Immature natural killer cell (primary cell): ENCODE results near the gene SLC1A3. TPM values are rescaled to one million over a fixed set of nuclear protein-coding genes. Genes with fewer than 3 reads are reported as not detected.
"Not testable (repeated sequence)": the region's sequence is repeated elsewhere in the genome, so short reads cannot be mapped to it uniquely, and the experiment has no call there.

Experiments
- DNase-seq, 3 donors: peaks; one replicate each; pipeline ENCODE4 v3.0.0; 2022; ENCODE audit warnings: mixed read lengths in 1 of 3
- H3K27ac Mint-ChIP-seq, 6 donors: one replicate each; pipeline ENCODE4 v1.8.0; 2020; ENCODE audit warnings: mixed read lengths in 6 of 6, mild to moderate bottlenecking in 5 of 6, inconsistent platforms in 4 of 6, moderate library complexity in 3 of 6
- H3K27me3 Mint-ChIP-seq, 3 donors: one replicate each; pipeline ENCODE4 v1.8.0; 2020 to 2021; ENCODE audit warnings: low read depth in 3 of 3, mild to moderate bottlenecking in 3 of 3, mixed read lengths in 3 of 3, moderate library complexity in 3 of 3, inconsistent platforms in 1 of 3
- H3K36me3 Mint-ChIP-seq, 3 donors: one replicate each; pipeline ENCODE4 v1.8.0; 2020; ENCODE audit warnings: mixed read lengths in 3 of 3, inconsistent platforms in 2 of 3, mild to moderate bottlenecking in 2 of 3
- H3K4me1 Mint-ChIP-seq, 2 donors: one replicate each; pipeline ENCODE4 v1.8.0; 2020; ENCODE audit warnings: inconsistent platforms in 2 of 2, mild to moderate bottlenecking in 2 of 2, mixed read lengths in 2 of 2, moderate library complexity in 1 of 2
- H3K4me3 Mint-ChIP-seq, 5 donors: one replicate each; pipeline ENCODE4 v1.8.0; 2020; ENCODE audit warnings: mild to moderate bottlenecking in 5 of 5, mixed read lengths in 5 of 5, inconsistent platforms in 3 of 5, moderate library complexity in 3 of 5
- H3K9me3 Mint-ChIP-seq, 6 donors: one replicate each; pipeline ENCODE4 v1.8.0; 2020; ENCODE audit warnings: mild to moderate bottlenecking in 6 of 6, mixed read lengths in 6 of 6, inconsistent platforms in 4 of 6, moderate library complexity in 3 of 6
- polyA plus RNA-seq, 3 donors: library from polyadenylated mRNA; unstranded; fragments of 300-500 nt; fragmentation: Illumina TruSeq; gene quantifications; one replicate each; pipeline ENCODE4 v1.2.3, GENCODE V29; 2021

Gene SLC1A3
- polyA plus RNA-seq: under 1 TPM in 1 of 3 donors, not detected in 2; 0.08 TPM

GRCh38 chr5:36606428-36607113 is at the start of gene SLC1A3:
Gene SLC1A3, plus strand, starts transcription at chr5:36606606. Its CDS starts 1,818 bp downstream, at chr5:36608424.
- peak within 1 kb of the TSS; percentile 18 to 61 (median 46) for H3K4me3 Mint-ChIP-seq
- DNase-seq: no peak
- peaks cover 0 to 5% (median 0%) of the 10 kb centered on the region in 6 donors for H3K9me3 Mint-ChIP-seq
- H3K27me3 Mint-ChIP-seq: peaks cover 2 to 21% (median 10%) of the 10 kb centered on the region in 3 donors
- H3K27ac Mint-ChIP-seq: no peak within 1 kb of the TSS
- peaks cover 9 to 12% of the 10 kb centered on the region in 2 donors for H3K4me1 Mint-ChIP-seq
- no peaks in the 10 kb centered on the region for H3K36me3 Mint-ChIP-seq

GRCh38 chr5:36558641-36559040 is 47.8 kb upstream of the SLC1A3 start:
- DNase-seq: no peak
- Mint-ChIP-seq H3K4me3 (no peak overlapping the region), H3K4me1 (no peaks in the 10 kb centered on the region), H3K27me3 (no peaks in the 10 kb centered on the region), H3K27ac (no peak overlapping the region), H3K9me3 (peaks cover 0 to 6% (median under 1%) of the 10 kb centered on the region in 6 donors), H3K36me3 (peaks cover 0 to 3% (median 0%) of the 10 kb centered on the region in 3 donors)

- H3K4me1 Mint-ChIP-seq: no peaks in the 10 kb centered on the region
- H3K9me3 Mint-ChIP-seq: peaks cover 0 to 4% (median under 1%) of the 10 kb centered on the region in 6 donors
- H3K36me3 Mint-ChIP-seq: peaks cover 0 to 3% (median 0%) of the 10 kb centered on the region in 3 donors
- DNase-seq: no peak
- no peak overlapping the region for H3K4me3 Mint-ChIP-seq
- no peaks in the 10 kb centered on the region for H3K27me3 Mint-ChIP-seq
- H3K27ac Mint-ChIP-seq: no peak overlapping the region
Measured at GRCh38 chr5:36561601-36562000, 44.8 kb upstream of the SLC1A3 start.

- no peaks in the 10 kb centered on the region for H3K27me3 Mint-ChIP-seq
- no peak for DNase-seq
- H3K9me3 Mint-ChIP-seq: no peaks in the 10 kb centered on the region
- no peaks in the 10 kb centered on the region for H3K36me3 Mint-ChIP-seq
- H3K4me1 Mint-ChIP-seq: no peaks in the 10 kb centered on the region
- H3K4me3 Mint-ChIP-seq: no peak overlapping the region
- H3K27ac Mint-ChIP-seq: no peak overlapping the region
Measured at GRCh38 chr5:36569491-36569890, 36.9 kb upstream of the SLC1A3 start.

GRCh38 chr5:36570301-36571095 is 35.9 kb upstream of the SLC1A3 start:
- no peak for DNase-seq
- no peak overlapping the region for H3K4me3 Mint-ChIP-seq
- H3K9me3 Mint-ChIP-seq: no peaks in the 10 kb centered on the region
- no peak overlapping the region for H3K27ac Mint-ChIP-seq
- H3K4me1 Mint-ChIP-seq: no peaks in the 10 kb centered on the region
- no peaks in the 10 kb centered on the region for H3K27me3 Mint-ChIP-seq
- H3K36me3 Mint-ChIP-seq: no peaks in the 10 kb centered on the region

GRCh38 chr5:36571401-36572042 is 34.9 kb upstream of the SLC1A3 start:
- H3K27me3 Mint-ChIP-seq: no peaks in the 10 kb centered on the region
- DNase-seq: no peak
- H3K4me3 Mint-ChIP-seq: no peak overlapping the region
- no peaks in the 10 kb centered on the region for H3K9me3 Mint-ChIP-seq
- H3K36me3 Mint-ChIP-seq: no peaks in the 10 kb centered on the region
- no peak overlapping the region for H3K27ac Mint-ChIP-seq
- H3K4me1 Mint-ChIP-seq: no peaks in the 10 kb centered on the region

GRCh38 chr5:36573438-36573837 is 33.0 kb upstream of the SLC1A3 start:
- H3K4me3 Mint-ChIP-seq: no peak overlapping the region
- H3K27ac Mint-ChIP-seq: no peak overlapping the region
- no peaks in the 10 kb centered on the region for H3K36me3 Mint-ChIP-seq
- H3K4me1 Mint-ChIP-seq: no peaks in the 10 kb centered on the region
- H3K27me3 Mint-ChIP-seq: peaks cover 0 to 7% (median 0%) of the 10 kb centered on the region in 3 donors
- no peak for DNase-seq
- no peaks in the 10 kb centered on the region for H3K9me3 Mint-ChIP-seq

GRCh38 chr5:36575361-36575781 is 31.0 kb upstream of the SLC1A3 start:
- Mint-ChIP-seq H3K9me3 (no peaks in the 10 kb centered on the region), H3K36me3 (no peaks in the 10 kb centered on the region), H3K27ac (no peak overlapping the region), H3K4me1 (no peaks in the 10 kb centered on the region), H3K27me3 (peaks cover 0 to 7% (median 0%) of the 10 kb centered on the region in 3 donors), H3K4me3 (no peak overlapping the region)
- no peak for DNase-seq

- Mint-ChIP-seq H3K36me3 (no peaks in the 10 kb centered on the region), H3K4me3 (no peak overlapping the region), H3K9me3 (peaks cover 0 to 3% (median 0%) of the 10 kb centered on the region in 6 donors), H3K4me1 (no peaks in the 10 kb centered on the region), H3K27ac (no peak overlapping the region), H3K27me3 (peaks cover 2 to 10% (median 3%) of the 10 kb centered on the region in 3 donors)
- DNase-seq: no peak
Measured at GRCh38 chr5:36576721-36577120, 29.7 kb upstream of the SLC1A3 start.

GRCh38 chr5:36579858-36580257 is 26.5 kb upstream of the SLC1A3 start:
- not testable (repeated sequence) for H3K4me1 Mint-ChIP-seq, DNase-seq, H3K4me3 Mint-ChIP-seq, H3K9me3 Mint-ChIP-seq, H3K36me3 Mint-ChIP-seq, H3K27ac Mint-ChIP-seq
- peaks cover 3 to 11% (median 3%) of the 10 kb centered on the region in 3 donors for H3K27me3 Mint-ChIP-seq

- H3K4me3 Mint-ChIP-seq: no peak overlapping the region
- no peak overlapping the region for H3K27ac Mint-ChIP-seq
- peaks cover 3 to 11% (median 3%) of the 10 kb centered on the region in 3 donors for H3K27me3 Mint-ChIP-seq
- no peaks in the 10 kb centered on the region for H3K4me1 Mint-ChIP-seq
- peaks cover 0 to 3% (median 0%) of the 10 kb centered on the region in 6 donors for H3K9me3 Mint-ChIP-seq
- DNase-seq: no peak
- H3K36me3 Mint-ChIP-seq: no peaks in the 10 kb centered on the region
Measured at GRCh38 chr5:36581070-36581469, 25.3 kb upstream of the SLC1A3 start.

GRCh38 chr5:36584009-36584875 is 22.2 kb upstream of the SLC1A3 start:
- no peak overlapping the region for H3K4me3 Mint-ChIP-seq
- H3K4me1 Mint-ChIP-seq: no peaks in the 10 kb centered on the region
- H3K36me3 Mint-ChIP-seq: no peaks in the 10 kb centered on the region
- DNase-seq: no peak
- no peak overlapping the region for H3K27ac Mint-ChIP-seq
- H3K9me3 Mint-ChIP-seq: peaks cover 0 to 5% (median under 1%) of the 10 kb centered on the region in 6 donors
- H3K27me3 Mint-ChIP-seq: peaks cover 3% of the 10 kb centered on the region in 3 donors

- no peak for DNase-seq
- Mint-ChIP-seq H3K4me3 (no peak overlapping the region), H3K4me1 (no peaks in the 10 kb centered on the region), H3K9me3 (peaks cover 0 to 5% (median under 1%) of the 10 kb centered on the region in 6 donors), H3K36me3 (no peaks in the 10 kb centered on the region), H3K27me3 (peaks cover 3% of the 10 kb centered on the region in 3 donors), H3K27ac (no peak overlapping the region)
Measured at GRCh38 chr5:36585701-36586100, 20.7 kb upstream of the SLC1A3 start.
